Breast epithelium (tissue), 4 donors: ENCODE measurements around the gene UGT1A4. TPM values are rescaled to one million over a fixed set of nuclear protein-coding genes. Genes with fewer than 3 reads are reported as not detected.
A peak's percentile ranks its signal among the peaks of the same experiment; 100 is the strongest.

Source experiments
- DNase-seq, 2 donors: peaks; one replicate each; pipeline ENCODE4 v3.0.0-alpha.2; 2019; ENCODE audit warnings: low spot score in 2 of 2
- H3K27ac ChIP-seq, 2 donors: fragments of 200-600 bp; sonication (generic) in 1 of 2; one replicate each; pipeline ENCODE4 v1.5.1; 2016 to 2019; ENCODE audit warnings: mild to moderate bottlenecking in 1 of 2
- H3K27me3 ChIP-seq, 2 donors: fragments of 200-600 bp; sonication (generic) in 1 of 2; one replicate each; pipeline versions ENCODE4 v1.5.1 to v1.6.0; 2017 to 2019; ENCODE audit warnings: control low read depth in 1 of 2, mild to moderate bottlenecking in 1 of 2
- H3K36me3 ChIP-seq: fragments of 200-600 bp; one replicate; pipeline ENCODE4 v1.5.1; 2019
- H3K4me1 ChIP-seq, 2 donors: fragments of 200-600 bp; sonication (generic); one replicate each; pipeline ENCODE4 v1.5.1; 2016 to 2019; ENCODE audit warnings: control low read depth in 1 of 2
- H3K4me3 ChIP-seq, 3 donors: fragments of 200-600 bp; sonication (generic); 1 replicate in 2 of 3; 2 replicates in 1 of 3; pipeline ENCODE4 v1.5.1; 2016 to 2019; ENCODE audit warnings: mild to moderate bottlenecking in 3 of 3, moderate library complexity in 2 of 3
- H3K9me3 ChIP-seq, 2 donors: fragments of 200-600 bp; sonication (generic) in 1 of 2; one replicate each; pipeline ENCODE4 v1.5.1; 2016 to 2019; ENCODE audit warnings: control low read depth in 1 of 2
- CTCF ChIP-seq, 3 donors: fragments of 450-650 bp; IDR thresholded peaks; one replicate each; pipeline ENCODE4 v1.5.1; 2016 to 2017; ENCODE audit warnings: antibody characterized with exemption in 3 of 3, mild to moderate bottlenecking in 3 of 3, moderate library complexity in 3 of 3
- POLR2A ChIP-seq: fragments of 450-650 bp; IDR thresholded peaks from one replicate; pipeline ENCODE4 v1.6.1; 2016; ENCODE audit warnings: antibody characterized with exemption, mild to moderate bottlenecking, moderate library complexity
- POLR2AphosphoS5 ChIP-seq, 3 donors: sonication (generic); formaldehyde crosslinking; IDR thresholded peaks; one replicate each; pipeline ENCODE4 v1.6.1; 2017; ENCODE audit warnings: antibody characterized with exemption in 3 of 3
- intact Hi-C: fragments of 100-400 bp; cut with DNase I; formaldehyde crosslinking; loops from one replicate; pipeline ENCODE4 v1.15.1; 2023; ENCODE audit warnings: low total_unique reads
- total RNA-seq, 3 donors: library from RNA; depleted of rRNA; stranded (reverse); fragments of >200 nt; gene quantifications; one replicate each; pipeline ENCODE4 v1.1.0, GENCODE V29; 2016

Gene UGT1A4
- total RNA-seq, 3 donors from 2014 or later: not detected

DNA sequence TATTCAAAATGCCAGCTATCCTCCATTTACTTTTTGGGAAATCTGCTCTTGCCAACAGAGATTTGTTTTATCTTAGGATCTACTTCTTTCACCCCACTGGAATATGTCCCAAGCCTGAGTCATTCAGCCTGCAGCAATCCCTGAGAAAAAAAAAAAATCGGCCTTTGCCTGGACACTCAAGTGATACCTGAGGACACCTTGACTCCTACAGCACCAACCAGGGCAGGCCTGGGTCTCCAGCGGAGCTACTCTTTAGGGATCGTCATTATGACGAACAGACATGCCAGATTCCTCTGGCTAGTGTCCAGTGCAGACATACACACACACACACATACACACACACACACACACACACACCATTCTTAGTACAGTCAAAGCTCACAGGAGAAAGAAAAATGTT lies 28.1 kb upstream of the UGT1A4 start:
- Histone ChIP-seq H3K4me1 (no peaks in the 10 kb centered on the region), H3K4me3 (no peak overlapping the region), H3K36me3 (no peaks in the 10 kb centered on the region), H3K27ac (no peak overlapping the region), H3K27me3 (no peaks in the 10 kb centered on the region), H3K9me3 (no peaks in the 10 kb centered on the region)
- intact Hi-C loops: no loop called here
- TF ChIP-seq CTCF (IDR thresholded peaks at IDR 0.05) (no peak), POLR2AphosphoS5 (IDR thresholded peaks at IDR 0.05) (no peak), POLR2A (no peak)
- no peak for DNase-seq

DNA sequence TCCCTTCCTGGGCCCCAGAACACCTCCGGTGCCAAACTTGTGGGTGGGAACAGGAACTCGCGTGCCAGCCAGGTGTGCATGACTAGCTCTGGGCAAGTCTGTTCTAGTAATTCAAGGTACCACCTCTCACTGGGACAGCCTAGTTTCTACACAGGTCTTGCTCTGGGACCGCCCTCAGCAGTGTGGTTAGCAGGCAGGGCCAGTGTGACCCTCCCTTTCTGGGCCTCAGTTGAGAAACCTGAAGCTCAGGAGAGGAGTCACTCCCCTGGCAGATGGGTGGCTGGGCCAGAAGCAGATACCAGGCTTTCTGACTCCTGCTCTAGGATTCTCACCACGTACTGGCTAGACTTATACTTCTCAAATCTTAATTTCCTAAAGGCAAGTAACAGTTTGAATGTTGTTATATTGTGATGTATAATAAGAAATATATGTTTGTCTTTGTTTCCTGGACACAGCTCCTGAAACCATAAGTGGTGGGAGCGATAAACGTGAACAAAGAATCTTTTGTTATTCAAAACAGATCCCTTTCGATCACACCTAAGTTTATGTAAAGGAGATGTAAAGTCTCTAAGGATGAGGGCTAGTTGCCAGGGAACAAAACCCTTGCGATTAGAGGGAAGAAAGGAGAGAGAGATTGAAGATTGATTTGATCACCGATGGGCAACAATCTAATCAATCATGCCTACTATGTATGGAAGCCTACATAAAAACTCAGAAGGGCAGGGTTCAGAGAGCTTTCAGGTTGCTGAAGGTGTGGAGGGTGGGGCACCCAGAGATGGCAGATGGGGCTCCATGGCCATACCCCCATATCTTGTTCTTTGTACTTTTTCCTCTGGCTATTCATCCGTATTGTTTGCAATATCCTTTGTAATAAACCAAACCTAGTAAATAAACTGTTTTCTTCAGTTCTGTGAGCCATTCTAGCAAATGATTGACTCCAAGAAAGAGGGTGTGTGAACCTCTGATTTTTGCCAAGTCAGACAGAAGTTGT lies 26.8 kb upstream of the UGT1A4 start:
- DNase-seq: peak in 1 of 2 donors; percentile 25
- intact Hi-C loops: no loop called here
- Histone ChIP-seq H3K4me1 (no peaks in the 10 kb centered on the region), H3K4me3 (no peak overlapping the region), H3K27me3 (no peaks in the 10 kb centered on the region), H3K27ac (no peak overlapping the region), H3K9me3 (no peaks in the 10 kb centered on the region), H3K36me3 (no peaks in the 10 kb centered on the region)
- TF ChIP-seq POLR2AphosphoS5 (IDR thresholded peaks at IDR 0.05): no peak
- TF ChIP-seq POLR2A: no peak
- no peak for TF ChIP-seq CTCF (IDR thresholded peaks at IDR 0.05)

DNA sequence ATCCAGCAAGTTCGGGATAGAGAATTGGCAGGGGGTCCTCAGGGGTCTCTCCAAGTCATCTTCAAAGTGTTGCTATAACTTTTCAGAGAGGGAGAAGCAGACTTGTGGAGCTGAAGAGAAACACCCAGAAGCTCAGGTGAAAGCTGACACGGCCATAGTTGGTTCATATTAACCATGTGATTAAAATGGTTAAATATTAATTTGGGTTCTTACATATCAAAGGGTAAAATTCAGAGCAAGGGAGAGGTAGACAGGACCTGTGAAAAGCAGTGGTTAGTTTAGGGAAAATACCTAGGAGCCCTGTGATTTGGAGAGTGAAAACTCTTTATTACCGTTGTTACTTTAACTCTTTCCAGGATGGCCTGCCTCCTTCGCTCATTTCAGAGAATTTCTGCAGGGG lies 25.9 kb upstream of the UGT1A4 start, which contains the start of gene UGT1A6:
UGT1A6 (plus strand) TSS at position 243 of the 400 bp plus-strand sequence; CDS start at position 358, 115 bp downstream.
- Histone ChIP-seq H3K27me3 (no peaks in the 10 kb centered on the region), H3K9me3 (no peaks in the 10 kb centered on the region), H3K4me3 (no peak within 1 kb of the TSS), H3K27ac (no peak within 1 kb of the TSS), H3K4me1 (no peaks in the 10 kb centered on the region), H3K36me3 (no peaks in the 10 kb centered on the region)
- TF ChIP-seq POLR2AphosphoS5 (IDR thresholded peaks at IDR 0.05): no peak
- no peak for TF ChIP-seq CTCF (IDR thresholded peaks at IDR 0.05)
- TF ChIP-seq POLR2A: no peak
- DNase-seq: no peak
- intact Hi-C loops: no loop called here

DNA sequence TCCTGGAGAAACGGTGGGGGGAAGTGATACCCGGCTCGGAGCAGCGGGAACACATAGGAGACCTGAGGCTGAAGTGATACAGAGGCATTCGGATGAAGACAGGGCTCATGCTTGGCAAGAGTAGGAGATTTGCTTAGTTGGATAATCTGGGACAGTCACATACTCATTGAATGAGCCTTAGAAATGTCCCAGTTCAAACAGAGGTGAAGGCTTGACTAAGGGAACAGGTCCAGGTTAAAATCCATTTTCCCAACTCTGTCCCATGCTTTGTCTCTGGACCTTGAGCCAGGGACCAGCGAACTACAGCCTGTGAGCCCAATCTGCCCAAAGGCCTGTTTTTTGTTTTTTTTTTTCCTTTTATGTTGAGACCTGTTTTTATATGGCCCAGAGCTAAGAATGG lies 24.6 kb upstream of the UGT1A4 start:
- H3K27me3 ChIP-seq: no peaks in the 10 kb centered on the region
- H3K4me3 ChIP-seq: no peak overlapping the region
- no peaks in the 10 kb centered on the region for H3K36me3 ChIP-seq
- H3K27ac ChIP-seq: no peak overlapping the region
- no peaks in the 10 kb centered on the region for H3K9me3 ChIP-seq
- DNase-seq: no peak
- H3K4me1 ChIP-seq: no peaks in the 10 kb centered on the region
- no peak for TF ChIP-seq POLR2A
- TF ChIP-seq POLR2AphosphoS5 (IDR thresholded peaks at IDR 0.05): no peak
- TF ChIP-seq CTCF (IDR thresholded peaks at IDR 0.05): no peak
- intact Hi-C loops: no loop called here

- no peaks in the 10 kb centered on the region for H3K27me3 ChIP-seq
- H3K27ac ChIP-seq: no peak overlapping the region
- DNase-seq: no peak
- no peaks in the 10 kb centered on the region for H3K9me3 ChIP-seq
- no peak overlapping the region for H3K4me3 ChIP-seq
- H3K4me1 ChIP-seq: no peaks in the 10 kb centered on the region
- intact Hi-C loops: no loop called here
- no peaks in the 10 kb centered on the region for H3K36me3 ChIP-seq
- TF ChIP-seq POLR2AphosphoS5 (IDR thresholded peaks at IDR 0.05) (no peak), POLR2A (no peak), CTCF (IDR thresholded peaks at IDR 0.05) (no peak)
Measured at GRCh38 chr2:233698740-233699139, 19.8 kb upstream of the UGT1A4 start.
